CD4-positive, alpha-beta T cell treated with Interferon alpha-2 for 1 hour (primary cell): ENCODE data around the gene TFAP2C.
"Not testable (repeated sequence)": the region's sequence is repeated elsewhere in the genome, so short reads cannot be mapped to it uniquely, and the experiment has no call there.

ENCODE experiments used
- DNase-seq, 2 donors: peaks; one replicate each; pipeline ENCODE4 v3.0.0-alpha.2; 2020 to 2022

TFAP2C gene

GRCh38 chr20:56617489-56617888 lies 11.6 kb upstream of the TFAP2C start:
- DNase-seq: no peak

- DNase-seq: no peak
These were observed 7.4 kb upstream of the TFAP2C start for GRCh38 chr20:56621730-56622129.

- DNase-seq: not testable (repeated sequence)
These were observed 5.2 kb upstream of the TFAP2C start for GRCh38 chr20:56623930-56624329.

GRCh38 chr20:56624786-56625681 lies 4.1 kb upstream of the TFAP2C start:
- DNase-seq: no peak

GRCh38 chr20:56625837-56626236 lies 3.3 kb upstream of the TFAP2C start:
- no peak for DNase-seq

GRCh38 chr20:56626367-56627121 lies 2.6 kb upstream of the TFAP2C start:
- DNase-seq: no peak

- no peak for DNase-seq
These were observed 1.7 kb upstream of the TFAP2C start for GRCh38 chr20:56627122-56628014.

GRCh38 chr20:56628015-56628872 lies 862 bp upstream of the TFAP2C start:
- DNase-seq: no peak

GRCh38 chr20:56629464-56630085 lies 469 bp downstream of the TFAP2C start:
- DNase-seq: no peak

GRCh38 chr20:56630086-56630493 lies 984 bp downstream of the TFAP2C start:
- DNase-seq: no peak

GRCh38 chr20:56630506-56631317 lies 1.6 kb downstream of the TFAP2C start:
- DNase-seq: no peak

GRCh38 chr20:56631318-56631989 lies 2.3 kb downstream of the TFAP2C start:
- no peak for DNase-seq

GRCh38 chr20:56631990-56632327 lies 2.9 kb downstream of the TFAP2C start:
- no peak for DNase-seq

- no peak for DNase-seq
These were observed 5.2 kb downstream of the TFAP2C start for GRCh38 chr20:56634307-56634706.

- no peak for DNase-seq
These were observed 5.8 kb downstream of the TFAP2C start for GRCh38 chr20:56634735-56635385.

- DNase-seq: no peak
These were observed 7.6 kb downstream of the TFAP2C start for GRCh38 chr20:56636716-56637115.

- no peak for DNase-seq
These were observed 8.5 kb downstream of the TFAP2C start for GRCh38 chr20:56637576-56637975.

GRCh38 chr20:56646599-56646998 lies 17.5 kb downstream of the TFAP2C start:
- no peak for DNase-seq

GRCh38 chr20:56653211-56653610 lies 24.1 kb downstream of the TFAP2C start:
- no peak for DNase-seq

- no peak for DNase-seq
These were observed 27.5 kb downstream of the TFAP2C start for GRCh38 chr20:56656632-56657031.
